GM19452 (cell line): ENCODE measurements around the gene PYCARD.
"Not testable (repeated sequence)": the region's sequence is repeated elsewhere in the genome, so short reads cannot be mapped to it uniquely, and the experiment has no call there.

Experiments used
- ATAC-seq: cut with Tn5 transposase; IDR thresholded peaks from one replicate; pipeline ENCODE4 v1.9.1; 2021; ENCODE audit not compliant: unreplicated experiment

PYCARD gene

GRCh38 chr16:31202414-31203375 lies at the start of gene PYCARD:
Gene PYCARD, minus strand, starts transcription at chr16:31202760. Its CDS starts 70 bp downstream, at chr16:31202690.
- ATAC-seq: peak; percentile 45

- no peak for ATAC-seq
Measured at GRCh38 chr16:31251435-31251834, 48.9 kb upstream of the PYCARD start.

GRCh38 chr16:31250782-31251384 lies 48.3 kb upstream of the PYCARD start:
- no peak for ATAC-seq

GRCh38 chr16:31248344-31248743 lies 45.8 kb upstream of the PYCARD start:
- ATAC-seq: no peak

GRCh38 chr16:31246296-31246695 lies 43.7 kb upstream of the PYCARD start:
- ATAC-seq: no peak

- ATAC-seq: not testable (repeated sequence)
Measured at GRCh38 chr16:31245598-31245997, 43.0 kb upstream of the PYCARD start.

- ATAC-seq: no peak
Measured at GRCh38 chr16:31243734-31244670, 41.4 kb upstream of the PYCARD start.

- ATAC-seq: no peak
Measured at GRCh38 chr16:31242206-31242605, 39.6 kb upstream of the PYCARD start.

- ATAC-seq: no peak
Measured at GRCh38 chr16:31238041-31238440, 35.5 kb upstream of the PYCARD start.

GRCh38 chr16:31229501-31229900 lies 26.9 kb upstream of the PYCARD start:
- ATAC-seq: no peak

GRCh38 chr16:31228206-31228605 lies 25.6 kb upstream of the PYCARD start:
- no peak for ATAC-seq

GRCh38 chr16:31225193-31225592 lies 22.6 kb upstream of the PYCARD start:
- no peak for ATAC-seq

GRCh38 chr16:31224092-31224955 lies 21.8 kb upstream of the PYCARD start:
- no peak for ATAC-seq

GRCh38 chr16:31223044-31223443 lies 20.5 kb upstream of the PYCARD start:
- ATAC-seq: no peak

GRCh38 chr16:31221357-31222160 lies 19.0 kb upstream of the PYCARD start:
- no peak for ATAC-seq

- ATAC-seq: no peak
Measured at GRCh38 chr16:31219154-31219741, 16.7 kb upstream of the PYCARD start.

GRCh38 chr16:31217136-31217530 lies 14.6 kb upstream of the PYCARD start:
- ATAC-seq: no peak

GRCh38 chr16:31216422-31217135 lies 14.0 kb upstream of the PYCARD start, which contains the start of gene PYDC1:
Gene PYDC1, minus strand, starts transcription at chr16:31217135. Its CDS starts 107 bp downstream, at chr16:31217028.
- no peak for ATAC-seq
